GM12878 (cell line): ENCODE measurements around the gene GALNT16. TPM values are rescaled to one million over a fixed set of nuclear protein-coding genes. Genes with fewer than 3 reads are reported as not detected.

Experiments
- ATAC-seq: fragments of 200-7000 bp; cut with Tn5 transposase; 3 replicates; pipeline ENCODE4 v1.9.1; 2020; ENCODE audit warnings: mild to moderate bottlenecking, moderate library complexity
- BruUV-seq: library from RNA; stranded (reverse); fragments of 400-500 nt; replicated peaks from 2 replicates; lab custom pipeline; 2021; lab: Mats Ljungman, UMichigan
- CTCF ChIA-PET: fragments of 300-600 bp; sonication (Branson Sonifier 250); formaldehyde crosslinking; extraction: SDS; loops from one replicate; lab custom pipeline; 2021; ENCODE audit warnings: inconsistent platforms; lab: Yijun Ruan, JAX
- POLR2A ChIA-PET: fragments of 350-600 bp; formaldehyde crosslinking; extraction: SDS; loops from one replicate; lab custom pipeline; 2021; ENCODE audit warnings: inconsistent platforms; lab: Charles Lee
- RAD21 ChIA-PET: fragments of 300-600 bp; sonication (Branson Sonifier 250); formaldehyde crosslinking; loops from one replicate; lab custom pipeline; 2023; ENCODE audit warnings: antibody characterized with exemption; ENCODE audit not compliant: unreplicated experiment; lab: Charles Lee
- SMC1A ChIA-PET: fragments of 300-600 bp; sonication (Branson Sonifier 250); formaldehyde crosslinking; loops from one replicate; lab custom pipeline; 2023; ENCODE audit not compliant: unreplicated experiment, uncharacterized antibody; lab: Charles Lee
- DNase-seq: peaks from one replicate; pipeline ENCODE4 v3.0.0-alpha.2; 2011; ENCODE audit warnings: low read depth, low spot score
- FAIRE-seq: peaks from 3 replicates; lab custom pipeline; 2011; peaks lifted over from hg19 to GRCh38; lab: Jason Lieb, UNC
- H2AFZ ChIP-seq: 2 replicates; pipeline ENCODE4 v1.6.0; 2011; ENCODE audit warnings: low read depth, low read length, control low read depth; ENCODE audit not compliant: control insufficient read depth
- H3K27ac ChIP-seq: 2 replicates; pipeline ENCODE4 v1.5.1; 2011; ENCODE audit warnings: control low read depth; ENCODE audit not compliant: control insufficient read depth, insufficient read depth
- H3K27me3 ChIP-seq, 2 experiments: replicated peaks in 1 of 2; 2 replicates each; pipeline versions ENCODE4 v1.6.0 to v1.6.1; 2011; ENCODE audit warnings: low read length in 1 of 2; ENCODE audit not compliant: control insufficient read depth in 2 of 2, insufficient read depth in 2 of 2
- H3K36me3 ChIP-seq, 2 experiments: 2 replicates each; pipeline ENCODE4 v1.5.1; 2011; ENCODE audit warnings: low read length in 1 of 2; ENCODE audit not compliant: control insufficient read depth in 2 of 2, insufficient read depth in 2 of 2
- H3K4me1 ChIP-seq: 2 replicates; pipeline ENCODE4 v1.6.1; 2011; ENCODE audit warnings: mild to moderate bottlenecking, low read length, moderate library complexity, mixed read lengths; ENCODE audit not compliant: control insufficient read depth, insufficient read depth
- H3K4me2 ChIP-seq: 2 replicates; pipeline ENCODE4 v1.6.0; 2011; ENCODE audit warnings: control low read depth; ENCODE audit not compliant: control insufficient read depth, insufficient read depth
- H3K4me3 ChIP-seq: fragments of 200-600 bp; sonication (generic); 2 replicates; pipeline ENCODE4 v1.5.1; 2016
- H3K79me2 ChIP-seq: 2 replicates; pipeline ENCODE4 v1.6.0; 2011; ENCODE audit warnings: low read length; ENCODE audit not compliant: control insufficient read depth, insufficient read depth
- H3K9ac ChIP-seq: 2 replicates; pipeline ENCODE4 v1.8.0; 2011; ENCODE audit warnings: low read length, control low read depth, mixed read lengths; ENCODE audit not compliant: control insufficient read depth, insufficient read depth
- H3K9me3 ChIP-seq: replicated peaks from 3 replicates; pipeline ENCODE4 v1.5.1; 2011; ENCODE audit warnings: mild to moderate bottlenecking, low read length; ENCODE audit not compliant: control insufficient read depth, insufficient read depth
- H4K20me1 ChIP-seq: 2 replicates; pipeline ENCODE4 v1.6.0; 2011; ENCODE audit not compliant: control insufficient read depth, insufficient read depth
- BACH1 ChIP-seq: fragments of 450-650 bp; IDR thresholded peaks from 2 replicates; pipeline ENCODE4 v1.6.1; 2017; ENCODE audit warnings: mild to moderate bottlenecking, borderline replicate concordance
- CREB1 ChIP-seq: IDR thresholded peaks from 2 replicates; pipeline ENCODE4 v1.6.1; 2012; ENCODE audit warnings: low read depth, mild to moderate bottlenecking, inconsistent platforms
- LARP7 ChIP-seq: fragments of 450-650 bp; IDR thresholded peaks from 2 replicates; pipeline ENCODE4 v1.6.1; 2017; ENCODE audit warnings: mild to moderate bottlenecking
- POLR2AphosphoS5 ChIP-seq: IDR thresholded peaks from 2 replicates; pipeline ENCODE4 v1.6.1; 2011; ENCODE audit warnings: mild to moderate bottlenecking, low read length, inconsistent platforms
- SIX5 ChIP-seq: IDR thresholded peaks from 2 replicates; pipeline ENCODE4 v1.6.1; 2011; ENCODE audit warnings: mild to moderate bottlenecking, low read depth, low read length, moderate library complexity; ENCODE audit not compliant: severe bottlenecking
- SPI1 ChIP-seq: IDR thresholded peaks from 2 replicates; pipeline ENCODE4 v1.6.1; 2011; ENCODE audit warnings: low read depth, mild to moderate bottlenecking, low read length, moderate library complexity, borderline replicate concordance; ENCODE audit not compliant: insufficient read depth
- TAF1 ChIP-seq: IDR thresholded peaks from 2 replicates; pipeline ENCODE4 v1.6.1; 2011; ENCODE audit warnings: mild to moderate bottlenecking, low read depth, low read length, borderline replicate concordance
- WRNIP1 ChIP-seq: IDR thresholded peaks from 2 replicates; pipeline ENCODE4 v1.6.1; 2011; ENCODE audit warnings: low read depth, low read length, improper control_type of control experiment, borderline replicate concordance
- ZSCAN29 ChIP-seq: fragments of 450-650 bp; IDR thresholded peaks from 2 replicates; pipeline ENCODE4 v1.6.1; 2017; ENCODE audit warnings: mild to moderate bottlenecking, moderate library complexity
- WGBS: methylation state at CpG from one replicate; pipeline ENCODE4 v1.1.6; 2016; ENCODE audit warnings: low lambda C conversion rate; ENCODE audit not compliant: insufficient replicate concordance, insufficient coverage; ENCODE audit errors: missing lambda C conversion rate; 5-methylcytosine and 5-hydroxymethylcytosine counted together
- in situ Hi-C: fragments of 300-500 bp; cut with MboI; formaldehyde crosslinking; loops from 9 replicates; pipeline ENCODE4 v1.14.3; 2018; ENCODE audit warnings: mixed read lengths
- intact Hi-C: fragments of 100-400 bp; cut with micrococcal nuclease; formaldehyde crosslinking; loops from one replicate; pipeline ENCODE4 v1.14.2; 2022; ENCODE audit not compliant: unreplicated experiment
- polyA plus RNA-seq, 11 experiments: library from polyadenylated mRNA; depleted of rRNA in 4 of 11; unstranded in 6 of 11; stranded (reverse) in 5 of 11; fragments of >200 nt; fragmentation: Nextera tagmentation in 4 of 11; fragmentation: Illumina TruSeq in 1 of 11; extraction: Ambion mirVana in 4 of 11; extraction: Trizol in 1 of 11; gene quantifications; 1 replicate in 1 of 11; 2 replicates in 10 of 11; pipeline versions ENCODE4 v1.2.1 to v1.2.3, GENCODE V29; 2011 to 2016; ENCODE audit warnings: inconsistent platforms in 2 of 11, missing spikeins in 2 of 11, low read depth in 1 of 11
- total RNA-seq, 4 experiments: library from RNA; depleted of rRNA in 3 of 4; stranded (reverse); fragments of >200 nt in 3 of 4; fragmentation: Illumina TruSeq in 1 of 4; extraction: Trizol in 1 of 4; gene quantifications; 2 replicates each; pipeline versions ENCODE4 v1.2.1 to v1.2.3, GENCODE V29; 2013 to 2021
- TF ChIP-seq, protein P1 (sequence below): fragments of 450-650 bp; IDR thresholded peaks from 2 replicates; pipeline ENCODE4 v1.6.1; 2017; ENCODE audit warnings: mild to moderate bottlenecking

GALNT16 gene
- total and polyA plus RNA-seq, 10 of the 15 experiments (the other 5 are each of a cell fraction or from before 2014, with no cell fraction given) = under 0.01 to 0.08 (median 0.03) TPM; not detected in 3

DNA sequence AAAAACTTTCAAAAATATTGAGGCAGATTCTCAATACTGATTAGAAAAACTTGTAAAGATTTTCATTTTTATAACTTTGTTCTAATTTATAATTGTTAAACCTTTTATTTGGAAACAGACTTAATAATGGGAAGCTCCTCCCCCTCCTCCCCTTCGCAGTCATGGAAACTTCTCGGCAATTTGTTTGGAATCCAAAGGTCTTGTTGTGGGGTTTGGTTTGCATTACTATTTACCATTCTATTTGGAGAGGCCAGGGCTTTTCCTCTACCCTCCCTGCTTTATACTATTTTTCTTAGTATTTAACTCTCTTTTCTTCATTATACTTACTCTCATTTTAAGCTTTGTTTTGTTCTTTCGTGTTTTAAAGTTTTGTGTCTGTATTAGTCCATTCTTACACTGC, 144.5 kb downstream of the GALNT16 start (continued):
- TF ChIP-seq BACH1 (no peak), SIX5 (no peak)

DNA sequence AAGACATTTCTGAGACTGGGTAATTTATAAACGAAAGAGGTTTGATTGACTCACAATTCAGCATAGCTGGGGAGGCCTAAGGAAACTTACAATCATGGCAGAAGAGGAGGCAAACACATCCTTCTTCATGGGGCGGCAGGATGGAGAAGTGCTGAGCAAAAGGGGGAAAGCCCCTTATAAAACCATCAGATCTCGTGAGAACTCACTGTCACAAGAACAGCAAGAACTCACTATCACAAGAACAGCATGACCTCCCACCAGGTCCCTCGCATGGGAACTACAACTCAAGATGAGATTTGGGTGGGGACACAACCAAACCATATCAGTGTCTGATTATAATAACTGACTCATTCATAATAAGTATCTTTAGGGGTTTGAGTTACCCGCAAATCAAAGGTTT, 144.9 kb downstream of the GALNT16 start:
- FAIRE-seq = no peak
- Histone ChIP-seq H3K4me1 (no peaks in the 10 kb centered on the region), H3K27me3 (no peaks in the 10 kb centered on the region), H3K9me3 (peaks cover 6% of the 10 kb centered on the region; the same call in 2 of the 3 replicates), H3K4me3 (no peak overlapping the region), H3K36me3 (no peaks in the 10 kb centered on the region), H2AFZ (no peak overlapping the region), H3K4me2 (no peak overlapping the region), H3K79me2 (peaks cover 51% of the 10 kb centered on the region), H4K20me1 (no peaks in the 10 kb centered on the region), H3K9ac (no peak overlapping the region), H3K27ac (no peak overlapping the region)
- in situ Hi-C loops = no loop called here
- POLR2A ChIA-PET = interaction anchor here (1.2 kb wide), 1 partner anchor 52 kb away, joined by 3 read pairs; no protein-coding TSS in a partner anchor
- SMC1A ChIA-PET = interaction anchor here (1.4 to 4.0 kb wide), 3 partner anchors 10 to 37 kb away, joined by 5 to 18 read pairs (median 8); no protein-coding TSS in a partner anchor
- CTCF ChIA-PET = interaction anchor here (0.7 to 1.7 kb wide), 4 partner anchors 38 to 224 kb away, joined by 3 to 5 read pairs (median 4); no protein-coding TSS in a partner anchor
- no peak for DNase-seq
- TF ChIP-seq WRNIP1 = no peak
- TF ChIP-seq POLR2AphosphoS5 = no peak
- TF ChIP-seq TAF1 = no peak
- no peak for TF ChIP-seq SPI1
- no peak for TF ChIP-seq CREB1
- TF ChIP-seq, protein P1, sequence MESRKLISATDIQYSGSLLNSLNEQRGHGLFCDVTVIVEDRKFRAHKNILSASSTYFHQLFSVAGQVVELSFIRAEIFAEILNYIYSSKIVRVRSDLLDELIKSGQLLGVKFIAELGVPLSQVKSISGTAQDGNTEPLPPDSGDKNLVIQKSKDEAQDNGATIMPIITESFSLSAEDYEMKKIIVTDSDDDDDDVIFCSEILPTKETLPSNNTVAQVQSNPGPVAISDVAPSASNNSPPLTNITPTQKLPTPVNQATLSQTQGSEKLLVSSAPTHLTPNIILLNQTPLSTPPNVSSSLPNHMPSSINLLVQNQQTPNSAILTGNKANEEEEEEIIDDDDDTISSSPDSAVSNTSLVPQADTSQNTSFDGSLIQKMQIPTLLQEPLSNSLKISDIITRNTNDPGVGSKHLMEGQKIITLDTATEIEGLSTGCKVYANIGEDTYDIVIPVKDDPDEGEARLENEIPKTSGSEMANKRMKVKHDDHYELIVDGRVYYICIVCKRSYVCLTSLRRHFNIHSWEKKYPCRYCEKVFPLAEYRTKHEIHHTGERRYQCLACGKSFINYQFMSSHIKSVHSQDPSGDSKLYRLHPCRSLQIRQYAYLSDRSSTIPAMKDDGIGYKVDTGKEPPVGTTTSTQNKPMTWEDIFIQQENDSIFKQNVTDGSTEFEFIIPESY = no peak
- no peak for TF ChIP-seq ZSCAN29
- TF ChIP-seq LARP7 = no peak
- ATAC-seq = peak; percentile 11; the same call in 1 of the 3 replicates
- WGBS = 86% methylated on average over 5 of the region's 5 CpGs
- intact Hi-C loops = no loop called here
- RAD21 ChIA-PET = interaction anchor here (1.2 to 2.0 kb wide), 2 partner anchors 8 to 55 kb away, joined by 5 to 7 read pairs; no protein-coding TSS in a partner anchor
- no TSS peak for BruUV-seq
